PC-9 (cell line): Measurements from ENCODE around the gene LRRC8A.

Source experiments
- EZH2 ChIP-seq: fragments of 200-600 bp; sonication (generic); IDR thresholded peaks from 2 replicates; pipeline ENCODE4 v1.8.0; 2017; ENCODE audit warnings: antibody characterized with exemption, low read depth
- TF ChIP-seq, protein P1 (sequence below): fragments of 200-600 bp; sonication (generic); conservative IDR thresholded peaks from 2 replicates; pipeline ENCODE4 v1.6.1; 2017; ENCODE audit warnings: mixed run types, antibody characterized with exemption, mild to moderate bottlenecking, moderate library complexity

DNA sequence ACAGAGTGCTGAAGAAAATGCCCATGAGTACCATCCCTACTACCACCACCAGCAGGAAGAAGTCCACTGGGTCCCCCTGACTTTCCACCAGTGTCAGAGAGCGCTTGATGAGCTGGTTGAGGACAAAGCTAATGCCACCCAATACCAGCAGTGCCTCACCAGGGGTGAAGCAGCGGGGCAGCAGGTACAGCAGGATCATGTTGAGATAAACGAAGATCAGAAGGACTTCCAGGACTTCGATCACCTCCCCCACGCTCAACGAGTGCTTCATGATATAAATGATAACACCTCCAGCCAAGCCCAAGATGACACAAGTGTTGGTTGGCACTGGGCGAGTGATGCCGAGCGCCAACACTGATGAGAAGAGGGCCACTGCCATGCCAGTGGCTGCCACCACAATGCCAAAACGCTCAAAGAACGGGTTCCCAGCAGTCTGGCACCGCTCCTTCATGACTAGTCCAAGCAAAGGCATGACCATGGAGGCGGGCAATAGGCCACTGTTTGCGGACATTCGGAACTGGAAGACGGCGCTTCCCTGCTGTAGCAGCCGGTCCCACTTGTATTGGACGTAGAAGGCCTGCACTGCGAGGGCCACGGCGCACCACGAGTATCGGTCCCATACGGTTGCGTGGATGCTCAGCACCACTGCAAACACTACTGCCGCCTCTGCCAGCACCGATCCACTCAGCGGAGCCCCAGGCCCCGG, 64.8 kb downstream of the LRRC8A start:
- TF ChIP-seq, protein P1, sequence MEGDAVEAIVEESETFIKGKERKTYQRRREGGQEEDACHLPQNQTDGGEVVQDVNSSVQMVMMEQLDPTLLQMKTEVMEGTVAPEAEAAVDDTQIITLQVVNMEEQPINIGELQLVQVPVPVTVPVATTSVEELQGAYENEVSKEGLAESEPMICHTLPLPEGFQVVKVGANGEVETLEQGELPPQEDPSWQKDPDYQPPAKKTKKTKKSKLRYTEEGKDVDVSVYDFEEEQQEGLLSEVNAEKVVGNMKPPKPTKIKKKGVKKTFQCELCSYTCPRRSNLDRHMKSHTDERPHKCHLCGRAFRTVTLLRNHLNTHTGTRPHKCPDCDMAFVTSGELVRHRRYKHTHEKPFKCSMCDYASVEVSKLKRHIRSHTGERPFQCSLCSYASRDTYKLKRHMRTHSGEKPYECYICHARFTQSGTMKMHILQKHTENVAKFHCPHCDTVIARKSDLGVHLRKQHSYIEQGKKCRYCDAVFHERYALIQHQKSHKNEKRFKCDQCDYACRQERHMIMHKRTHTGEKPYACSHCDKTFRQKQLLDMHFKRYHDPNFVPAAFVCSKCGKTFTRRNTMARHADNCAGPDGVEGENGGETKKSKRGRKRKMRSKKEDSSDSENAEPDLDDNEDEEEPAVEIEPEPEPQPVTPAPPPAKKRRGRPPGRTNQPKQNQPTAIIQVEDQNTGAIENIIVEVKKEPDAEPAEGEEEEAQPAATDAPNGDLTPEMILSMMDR, result no peak
- TF ChIP-seq EZH2, result no peak
